Dedifferentiated amniotic fluid mesenchymal stem cell (primary cell): ENCODE data around the gene FERMT3.
"Not testable (repeated sequence)": the region's sequence is repeated elsewhere in the genome, so short reads cannot be mapped to it uniquely, and the experiment has no call there.

Experiments
- DNase-seq: peaks from one replicate; pipeline ENCODE4 v3.0.0-alpha.2; 2016; ENCODE audit errors: extremely low spot score

The FERMT3 gene

DNA sequence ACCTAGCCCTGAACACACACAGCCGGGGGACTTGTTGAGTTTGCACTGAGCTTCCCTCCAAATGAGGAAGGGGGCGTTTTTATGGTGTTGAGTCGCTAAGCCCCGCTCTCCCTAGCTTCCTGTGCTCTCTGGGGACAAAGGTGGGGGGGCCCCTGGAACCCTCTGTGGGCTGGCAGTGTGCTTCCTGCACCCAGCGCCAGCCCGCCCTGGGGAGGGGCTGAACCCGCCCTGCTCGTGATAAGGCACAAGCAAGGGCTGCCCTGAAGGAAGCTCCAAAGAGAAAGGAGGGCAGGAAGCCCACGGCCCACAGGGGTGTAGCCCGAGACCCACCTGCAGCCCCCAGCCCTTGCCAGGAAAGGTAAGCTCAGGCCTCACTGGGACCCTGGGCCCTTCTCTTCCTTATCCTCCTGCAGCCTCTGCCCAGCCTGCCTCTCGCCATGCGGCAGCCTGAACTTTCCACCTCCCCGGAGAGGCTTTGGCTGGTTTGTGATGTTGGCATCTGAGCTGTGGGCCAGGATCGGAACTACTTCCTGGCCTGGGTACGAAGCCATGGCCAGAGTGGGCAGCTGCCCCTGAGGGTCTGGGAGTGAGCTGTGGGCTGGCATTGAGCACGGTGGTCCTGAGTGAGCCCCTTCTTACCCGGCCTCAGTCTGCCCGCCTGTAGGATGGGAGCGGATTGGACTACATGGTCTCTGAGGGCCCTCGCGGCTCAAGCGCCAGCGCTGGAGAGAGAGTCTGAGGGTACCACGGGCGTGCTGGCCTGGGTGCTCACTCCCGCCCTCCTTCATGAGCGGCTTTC, at the start of gene FERMT3:
Gene FERMT3, plus strand, starts transcription at position 265 of the 799 bp plus-strand sequence. CDS start 644 bp downstream, outside the sequence.
- no peak for DNase-seq

GRCh38 chr11:64157631-64158394, 48.7 kb upstream of the FERMT3 start:
- DNase-seq: no peak

GRCh38 chr11:64161037-64161436, 45.5 kb upstream of the FERMT3 start:
- DNase-seq: no peak

DNA sequence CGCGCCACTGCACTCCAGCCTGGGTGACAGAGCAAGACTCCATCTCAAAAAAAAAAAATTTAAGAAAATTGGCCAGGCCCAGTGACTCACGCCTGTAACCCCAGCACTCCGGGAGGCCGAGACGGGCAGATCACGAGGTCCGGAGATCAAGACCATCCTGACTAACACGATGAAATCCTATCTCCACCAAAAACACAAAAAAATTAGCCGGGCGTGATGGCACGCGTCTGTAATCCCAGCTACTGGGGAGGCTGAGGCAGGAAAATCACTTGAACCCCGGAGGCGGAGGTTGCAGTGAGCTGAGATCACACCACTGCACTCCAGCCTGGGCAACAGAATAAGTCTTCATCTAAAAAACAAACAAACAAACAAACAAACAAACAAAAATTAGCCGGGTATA, 43.8 kb upstream of the FERMT3 start:
- DNase-seq: not testable (repeated sequence)

DNA sequence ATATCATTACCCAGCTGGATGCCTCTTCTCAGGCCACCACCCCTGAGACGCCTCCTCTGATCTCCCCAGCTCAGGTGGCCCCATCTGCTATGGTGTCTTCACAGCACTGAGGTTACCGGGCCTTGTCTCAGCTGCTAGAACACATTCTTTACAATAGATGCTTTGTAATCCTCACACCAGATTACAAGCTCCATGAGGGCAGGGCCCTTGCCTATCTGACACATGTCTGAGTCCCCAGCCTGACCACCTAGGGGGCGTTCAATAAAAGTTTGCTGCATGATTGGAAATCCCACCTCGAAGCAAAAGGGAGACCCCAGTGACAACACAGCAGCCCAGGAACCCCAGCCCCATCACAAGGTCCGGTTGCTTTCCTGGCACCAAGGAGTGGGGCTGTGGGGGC, 42.6 kb upstream of the FERMT3 start:
- DNase-seq: no peak

DNA sequence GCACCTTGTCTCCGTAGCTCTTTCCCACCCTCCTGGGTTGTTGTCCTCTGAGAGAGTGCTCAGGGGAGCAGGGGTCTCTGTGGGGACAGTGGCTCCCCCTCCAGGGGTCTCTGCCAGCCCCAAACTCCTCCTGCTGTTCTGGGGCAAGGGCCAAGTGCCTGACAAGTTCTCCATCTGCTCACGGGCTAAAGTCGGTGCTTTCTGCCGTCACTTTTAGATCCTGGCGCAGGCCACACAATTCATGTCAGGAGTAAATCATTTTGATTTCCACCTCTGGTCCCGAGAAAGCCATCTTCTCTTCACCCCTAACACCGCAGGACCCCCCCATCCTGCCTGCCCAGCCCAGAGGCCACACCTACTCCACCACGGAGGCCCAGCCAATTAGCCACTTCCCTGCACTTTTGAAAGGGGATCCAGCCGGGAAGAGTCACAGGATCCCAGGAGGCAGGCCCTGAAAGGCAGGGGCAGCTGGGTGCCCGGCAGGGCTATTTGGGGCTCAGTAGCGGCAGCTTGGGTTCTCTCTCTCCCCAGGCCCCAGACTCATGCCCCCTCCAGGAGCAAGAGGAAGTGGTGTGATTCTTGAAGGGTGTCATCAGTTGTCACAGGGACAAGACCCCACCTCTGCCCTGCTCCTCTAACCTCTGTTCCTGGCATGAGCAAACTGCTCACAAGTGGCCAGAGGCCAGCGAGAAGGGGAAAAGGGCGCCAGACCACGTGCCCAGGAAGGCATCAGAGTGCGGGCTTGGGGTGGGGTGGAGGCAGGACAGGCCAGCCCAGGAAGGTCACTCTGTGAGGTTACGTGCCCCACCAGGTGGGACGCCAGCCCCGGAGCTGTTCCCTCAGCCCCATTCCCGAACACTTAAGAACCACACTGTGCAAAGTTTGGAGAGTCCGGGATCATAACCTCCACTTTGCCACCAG, 41.9 kb upstream of the FERMT3 start:
- no peak for DNase-seq

- DNase-seq: no peak
Observed at GRCh38 chr11:64165481-64165841, 41.1 kb upstream of the FERMT3 start.

- peak; percentile 75 for DNase-seq
Observed at GRCh38 chr11:64165842-64166635, 40.5 kb upstream of the FERMT3 start, which contains the start of gene MACROD1. Gene MACROD1 (minus strand): TSS chr11:64166113. CDS start chr11:64165994, 119 bp downstream.

DNA sequence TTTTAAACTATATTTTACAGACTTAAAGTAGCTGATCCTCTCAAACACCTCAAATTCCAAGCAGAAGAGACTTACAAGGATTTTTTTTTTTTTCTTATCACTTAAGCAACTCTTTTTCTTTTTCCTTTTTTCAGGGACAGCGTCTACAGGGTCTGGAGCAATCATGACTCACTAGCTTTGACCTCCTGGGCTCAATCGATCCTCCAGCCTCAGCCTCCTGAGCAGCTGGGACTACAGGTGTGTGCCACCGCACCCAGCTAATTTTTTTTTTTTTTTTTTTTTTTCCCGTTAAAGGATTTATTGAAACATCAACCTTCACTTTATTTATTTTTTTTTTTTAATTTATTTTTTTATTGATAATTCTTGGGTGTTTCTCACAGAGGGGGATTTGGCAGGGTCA, 36.1 kb upstream of the FERMT3 start:
- no peak for DNase-seq

GRCh38 chr11:64173616-64174355, 32.7 kb upstream of the FERMT3 start:
- no peak for DNase-seq

DNA sequence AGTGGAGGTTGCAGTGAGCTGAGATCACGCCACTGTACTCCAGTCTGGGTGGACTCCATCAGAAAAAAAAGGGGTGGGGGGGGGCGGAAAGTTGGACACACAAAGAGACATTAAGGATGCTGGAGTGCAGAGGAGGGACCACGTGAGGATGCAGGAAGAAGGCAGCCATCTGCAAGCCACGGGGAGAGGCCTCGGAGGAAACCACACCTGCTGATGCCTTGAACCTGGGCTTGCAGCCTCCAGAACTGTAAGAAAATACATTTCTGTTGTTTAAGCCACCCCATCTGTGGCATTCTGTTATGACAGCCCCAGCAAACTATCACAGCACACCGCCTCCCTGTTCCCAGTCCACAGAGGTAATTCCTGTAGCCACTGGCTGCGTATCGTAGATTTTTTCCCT, 29.8 kb upstream of the FERMT3 start:
- no peak for DNase-seq

DNA sequence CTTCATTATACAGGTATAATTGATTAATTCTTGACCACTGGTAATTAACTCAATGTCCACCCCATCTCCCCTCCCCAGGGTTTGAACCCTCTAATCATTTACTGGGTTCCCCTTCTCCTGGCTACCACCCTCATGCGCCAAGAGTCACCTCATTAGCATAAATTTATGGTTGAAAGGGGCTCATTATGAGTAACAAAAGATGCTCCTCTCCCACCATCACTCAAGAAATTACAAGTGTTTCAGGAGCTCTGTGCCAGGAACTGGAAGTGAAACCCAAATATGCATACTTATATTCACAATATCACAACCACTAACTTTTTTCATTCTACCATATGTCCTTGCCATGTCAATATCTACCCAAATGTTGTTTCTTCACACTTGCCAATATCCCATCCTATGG, 28.3 kb upstream of the FERMT3 start:
- DNase-seq: no peak

DNA sequence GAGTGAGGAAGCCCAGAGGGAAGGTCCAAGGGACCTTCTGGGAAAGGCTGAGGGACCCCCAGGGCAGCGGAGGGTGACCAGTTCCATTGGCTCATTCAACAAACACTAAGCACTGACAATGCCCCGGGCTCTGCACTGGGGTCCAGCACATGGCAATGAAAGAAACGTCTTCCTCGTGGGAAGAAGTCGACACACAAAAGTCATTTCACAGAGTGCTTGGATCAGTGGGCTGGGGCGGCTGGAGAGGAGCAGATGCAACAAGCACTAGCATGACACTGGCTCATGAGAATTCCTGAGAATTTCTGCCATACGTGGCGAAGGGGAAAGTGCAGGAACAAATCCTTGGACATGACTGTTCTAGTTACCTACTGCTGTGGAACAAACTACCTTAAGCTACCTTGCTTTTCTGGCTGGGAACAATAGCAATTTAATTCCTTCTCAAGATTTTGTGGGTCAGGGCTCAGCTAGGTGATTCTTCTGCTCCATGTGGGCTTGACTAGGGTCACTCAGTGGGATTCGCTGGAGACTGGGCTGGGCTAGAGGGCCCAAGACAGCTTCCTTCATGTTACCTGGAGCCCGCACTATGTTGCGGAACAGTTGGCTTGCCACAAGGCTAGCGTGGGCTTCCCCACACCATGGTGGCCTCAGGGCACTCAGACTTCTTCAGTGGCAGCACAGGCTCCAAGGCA, 27.4 kb upstream of the FERMT3 start:
- DNase-seq: no peak

GRCh38 chr11:64180891-64181290, 25.6 kb upstream of the FERMT3 start:
- no peak for DNase-seq

- DNase-seq: peak; percentile 86
Observed at GRCh38 chr11:64181506-64182411, 24.8 kb upstream of the FERMT3 start.

DNA sequence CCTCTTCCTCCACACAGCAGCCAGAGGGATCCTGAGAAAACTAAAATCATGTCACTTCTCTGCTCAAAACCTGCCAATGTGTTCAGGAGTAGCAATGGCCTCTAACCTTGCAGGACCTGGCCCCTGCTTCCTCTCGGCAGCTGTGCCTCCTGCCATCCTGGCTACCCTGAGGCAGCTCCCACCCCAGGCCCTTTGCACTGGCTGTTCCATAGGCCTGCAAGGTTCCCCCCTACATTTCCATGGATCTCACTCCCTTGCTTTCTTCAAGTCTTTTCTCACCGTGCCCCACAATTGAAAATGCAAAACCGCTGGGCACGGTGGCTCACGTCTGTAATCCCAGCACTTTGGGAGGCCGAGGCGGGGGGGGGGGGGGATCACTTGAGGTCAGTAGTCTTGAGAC, 22.6 kb upstream of the FERMT3 start:
- DNase-seq: no peak

GRCh38 chr11:64185175-64185692, 21.3 kb upstream of the FERMT3 start:
- peak; percentile 88 for DNase-seq

- peak; percentile 100 for DNase-seq
Observed at GRCh38 chr11:64185693-64186491, 20.6 kb upstream of the FERMT3 start, which contains the start of gene STIP1. Gene STIP1 (plus strand): TSS chr11:64186171. CDS start chr11:64186262, 91 bp downstream.
